ENCODE data around the gene FRMD4A. TPM values are rescaled to one million over a fixed set of nuclear protein-coding genes. Genes with fewer than 3 reads are reported as not detected.

Gene FRMD4A
- total and polyA plus RNA-seq, 11 donors, result 12.2 to 58.1 (median 28.1) TPM

- H3K9me3 ChIP-seq, result no peaks in the 10 kb centered on the region
- TF ChIP-seq CTCF (IDR thresholded peaks at IDR 0.05) (no peak), POLR2A (IDR thresholded peaks at IDR 0.05) (no peak)
- peaks cover 0 to 3% (median 0%) of the 10 kb centered on the region in 9 donors for H3K27me3 ChIP-seq
- ATAC-seq, result no peak
- 94 to 96% (median 95%) methylated on average over 9 of the region's 9 CpGs for WGBS, 4 donors
- H3K27ac ChIP-seq, result no peak overlapping the region
- intact Hi-C loops (cut with DNase I), result no loop called here
- peaks cover 0 to 67% (median 27%) of the 10 kb centered on the region in 12 donors for H3K4me1 ChIP-seq
- H3K4me3 ChIP-seq, result no peak overlapping the region
- no peaks in the 10 kb centered on the region for H3K36me3 ChIP-seq
- no peak for DNase-seq
These were observed 445.3 kb downstream of the FRMD4A start for GRCh38 chr10:13885238-13885990.

- intact Hi-C loops (cut with DNase I), result loop anchor here in 1 of 10 donors (5.0 kb wide), 1 partner anchor 97 kb away; no protein-coding TSS in a partner anchor
- DNase-seq (no peak), ATAC-seq (no peak)
- Histone ChIP-seq H3K4me1 (peaks cover 0 to 57% (median 26%) of the 10 kb centered on the region in 12 donors), H3K9me3 (no peaks in the 10 kb centered on the region), H3K4me3 (no peak overlapping the region), H3K36me3 (no peaks in the 10 kb centered on the region), H3K27ac (peak overlapping the region in 11 of 12 donors; percentile 61 to 90 (median 80)), H3K27me3 (no peaks in the 10 kb centered on the region)
- TF ChIP-seq POLR2A (IDR thresholded peaks at IDR 0.05) (no peak), CTCF (IDR thresholded peaks at IDR 0.05) (no peak)
- WGBS, 4 donors, result 42 to 51% (median 49%) methylated on average over 8 of the region's 8 CpGs
These were observed 446.9 kb downstream of the FRMD4A start for GRCh38 chr10:13883636-13884444.

- H3K4me3 ChIP-seq, result no peak overlapping the region
- intact Hi-C loops (cut with DNase I), result loop anchor here in 1 of 10 donors (5.0 kb wide), 1 partner anchor 95 kb away; no protein-coding TSS in a partner anchor
These were observed 448.5 kb downstream of the FRMD4A start for GRCh38 chr10:13882119-13882711.

More at GRCh38 chr10:13882119-13882711, 448.5 kb downstream of the FRMD4A start:
- Histone ChIP-seq H3K9me3 (no peaks in the 10 kb centered on the region), H3K36me3 (no peaks in the 10 kb centered on the region), H3K27ac (peak overlapping the region; percentile 67 to 90 (median 79)), H3K4me1 (peaks cover 0 to 58% (median 39%) of the 10 kb centered on the region in 12 donors), H3K27me3 (no peaks in the 10 kb centered on the region)
- no peak for TF ChIP-seq CTCF (IDR thresholded peaks at IDR 0.05)
- DNase-seq, result peak in 4 of 5 donors; percentile 65 to 73 (median 70)
- WGBS, 4 donors, result 40 to 52% (median 43%) methylated on average over 7 of the region's 7 CpGs
- ATAC-seq, result peak; percentile 69 to 90 (median 79)

Measured in heart left ventricle (tissue), 16 donors.